ENCODE data around the gene PRUNE2.
"Not testable (repeated sequence)": the region's sequence is repeated elsewhere in the genome, so short reads cannot be mapped to it uniquely, and the experiment has no call there.

PRUNE2 gene

DNA sequence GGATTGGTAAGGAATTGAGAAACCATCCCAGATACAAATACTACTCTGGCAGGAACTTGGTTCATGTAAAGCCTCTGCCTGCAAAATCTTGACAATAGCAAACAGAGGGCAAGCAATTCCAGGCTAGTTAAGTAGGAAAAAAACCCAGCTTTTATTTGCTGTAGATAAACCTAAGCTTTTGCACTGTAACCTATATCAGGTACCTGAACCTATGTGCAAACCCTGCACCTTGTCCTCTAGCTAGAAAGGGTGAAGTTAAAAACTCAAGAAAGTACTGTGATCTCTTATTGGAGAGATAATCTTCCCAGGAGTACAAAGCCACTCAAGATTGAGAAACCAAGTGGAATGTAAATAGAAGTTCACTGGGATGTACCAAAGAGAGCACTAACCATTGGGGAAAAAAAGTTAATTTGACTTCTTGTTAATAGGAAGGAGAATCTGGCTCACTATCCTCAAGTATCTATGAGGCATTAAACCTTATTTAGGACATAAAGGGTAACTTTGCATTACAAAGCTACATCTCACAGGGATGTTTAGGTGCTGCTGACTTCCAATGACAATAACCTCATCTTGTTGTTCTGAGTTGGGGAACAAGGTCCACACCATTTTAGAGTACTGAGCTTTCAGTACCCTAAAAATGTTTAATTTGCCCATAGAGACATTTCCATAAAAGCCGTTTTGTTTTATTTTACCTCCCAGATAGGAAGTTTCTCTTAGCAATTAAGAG lies 215.5 kb downstream of the PRUNE2 start:
- DNase-seq, result no peak

GRCh38 chr9:76688471-76689238 lies 217.3 kb downstream of the PRUNE2 start:
- DNase-seq, result no peak

DNA sequence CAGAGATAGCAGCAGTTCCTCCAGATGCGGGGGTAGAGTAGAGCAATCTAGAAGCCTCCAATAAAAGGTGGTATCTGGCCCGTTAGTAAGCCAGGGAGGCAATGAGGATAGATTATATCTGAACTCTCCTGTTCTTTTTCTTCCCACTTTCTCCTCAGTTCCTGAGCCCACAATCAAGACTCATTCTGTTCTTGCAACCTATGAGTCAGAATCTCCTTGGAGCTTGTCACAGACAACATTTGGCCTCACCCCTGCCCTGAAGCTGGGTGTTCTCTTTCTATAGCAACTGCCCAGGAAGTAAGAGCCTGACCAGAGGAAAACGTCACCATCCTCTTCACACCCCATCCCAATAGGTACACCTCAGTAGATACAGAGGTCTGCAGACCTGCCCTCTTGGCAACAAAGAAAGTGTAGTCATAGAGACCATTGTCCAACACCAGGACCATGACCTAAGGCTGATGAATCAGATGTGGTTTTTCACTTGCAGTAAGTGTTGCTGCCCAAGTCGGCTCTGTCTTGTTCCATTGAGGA lies 218.0 kb downstream of the PRUNE2 start:
- DNase-seq, result no peak

DNA sequence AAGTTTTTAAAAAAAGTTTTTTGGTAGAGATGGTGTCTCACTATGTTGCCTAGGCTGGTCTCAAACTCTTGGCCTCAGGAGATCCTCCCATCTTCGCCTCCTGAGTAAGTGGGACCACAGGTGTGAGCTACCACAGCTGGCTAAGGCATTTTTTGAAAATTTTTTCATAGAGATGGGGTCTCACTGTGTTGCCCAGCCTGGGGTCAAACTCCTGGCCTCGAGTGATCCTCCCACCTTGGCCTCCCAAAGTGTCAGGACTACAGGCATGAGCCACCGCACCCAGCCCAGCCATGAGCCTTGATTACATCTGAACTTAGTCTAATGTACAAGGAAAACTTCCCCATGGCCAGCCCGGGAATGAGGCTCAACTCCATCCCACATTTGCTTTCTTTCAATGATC lies 219.2 kb downstream of the PRUNE2 start:
- DNase-seq, result no peak

- DNase-seq, result no peak
Observed at GRCh38 chr9:76684213-76684612, 221.7 kb downstream of the PRUNE2 start.

GRCh38 chr9:76681556-76681955 lies 224.4 kb downstream of the PRUNE2 start:
- DNase-seq, result no peak

- no peak for DNase-seq
Observed at GRCh38 chr9:76680716-76681425, 225.0 kb downstream of the PRUNE2 start.

- DNase-seq, result no peak
Observed at GRCh38 chr9:76677481-76678055, 228.3 kb downstream of the PRUNE2 start.

DNA sequence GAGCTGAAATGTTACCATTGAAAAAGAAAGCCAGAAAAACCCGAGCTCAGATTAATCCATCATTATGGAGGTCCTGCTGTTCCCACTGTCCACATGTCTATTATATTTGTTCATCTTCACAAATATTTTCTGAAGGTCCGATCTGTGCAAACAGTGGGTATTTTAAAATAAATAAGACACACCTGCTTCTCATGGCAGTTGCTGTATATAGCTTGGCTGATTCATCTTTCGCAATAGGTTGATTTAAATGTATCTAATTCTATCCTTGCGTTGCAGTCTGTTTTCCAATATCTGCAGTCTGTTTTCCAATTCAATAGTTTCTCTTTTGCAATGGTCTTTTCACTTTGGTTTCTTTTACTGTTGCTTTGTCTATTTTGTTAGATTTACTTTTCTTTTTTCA lies 229.1 kb downstream of the PRUNE2 start:
- DNase-seq, result no peak

GRCh38 chr9:76667521-76667957 lies 238.4 kb downstream of the PRUNE2 start:
- no peak for DNase-seq

- DNase-seq, result not testable (repeated sequence)
Observed at GRCh38 chr9:76665966-76666365, 239.9 kb downstream of the PRUNE2 start.

GRCh38 chr9:76665458-76665857 lies 240.5 kb downstream of the PRUNE2 start:
- DNase-seq, result no peak

DNA sequence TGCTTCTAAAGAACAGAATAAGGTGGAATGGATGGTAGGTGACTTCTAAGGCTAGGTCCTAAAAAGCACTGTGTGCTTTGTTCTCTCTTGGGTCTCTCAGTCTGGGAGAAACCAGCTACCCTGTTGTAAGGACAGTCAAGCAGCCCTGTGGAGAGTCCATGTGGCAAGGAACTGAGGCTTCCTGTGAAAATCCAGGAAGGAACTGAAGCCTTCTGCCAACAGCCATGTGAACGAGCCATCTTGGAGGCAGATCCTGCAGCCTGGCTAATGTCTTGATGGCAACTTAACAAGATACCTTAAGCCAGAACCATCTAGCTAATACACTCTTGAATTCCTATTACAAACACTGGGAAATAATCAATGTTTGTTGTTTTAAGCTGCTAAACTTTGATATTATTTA lies 241.8 kb downstream of the PRUNE2 start:
- no peak for DNase-seq

GRCh38 chr9:76662476-76663281 lies 243.2 kb downstream of the PRUNE2 start:
- no peak for DNase-seq

DNA sequence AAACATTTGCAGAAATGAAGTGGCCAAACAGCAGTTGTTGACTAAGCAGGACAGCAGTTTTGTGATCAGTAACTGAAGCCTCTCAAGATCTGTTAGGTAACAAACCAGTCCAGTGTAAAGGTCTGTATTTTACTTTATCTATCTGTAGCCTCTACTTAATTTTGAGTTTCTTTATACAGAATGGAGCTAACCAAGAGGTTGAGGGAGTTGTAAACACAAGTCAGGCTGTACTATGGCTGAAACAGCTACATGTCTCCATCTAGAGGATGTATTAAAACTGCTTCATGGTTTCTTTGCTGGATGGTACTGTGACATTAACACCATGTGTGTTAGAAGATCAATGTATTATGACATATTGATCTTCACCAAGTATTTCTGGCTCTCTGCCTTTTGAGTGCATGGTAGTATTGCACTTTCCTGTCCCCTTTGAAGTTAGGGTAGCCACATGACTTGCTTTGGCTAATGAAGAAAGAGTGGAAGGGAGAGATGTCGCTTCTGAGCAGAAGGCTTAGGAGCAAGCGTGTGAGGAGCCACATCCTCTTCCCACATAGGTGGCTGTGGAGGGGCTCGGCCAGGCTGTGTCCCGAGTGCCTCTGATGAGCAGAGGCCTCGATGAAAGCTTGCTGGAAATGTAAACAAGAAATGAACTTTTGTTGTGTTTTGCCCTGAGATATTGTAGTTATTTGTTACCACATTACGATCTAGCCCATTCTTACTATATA lies 247.2 kb downstream of the PRUNE2 start:
- peak in 2 of 6 experiments; percentile 13 to 31 for DNase-seq

DNA sequence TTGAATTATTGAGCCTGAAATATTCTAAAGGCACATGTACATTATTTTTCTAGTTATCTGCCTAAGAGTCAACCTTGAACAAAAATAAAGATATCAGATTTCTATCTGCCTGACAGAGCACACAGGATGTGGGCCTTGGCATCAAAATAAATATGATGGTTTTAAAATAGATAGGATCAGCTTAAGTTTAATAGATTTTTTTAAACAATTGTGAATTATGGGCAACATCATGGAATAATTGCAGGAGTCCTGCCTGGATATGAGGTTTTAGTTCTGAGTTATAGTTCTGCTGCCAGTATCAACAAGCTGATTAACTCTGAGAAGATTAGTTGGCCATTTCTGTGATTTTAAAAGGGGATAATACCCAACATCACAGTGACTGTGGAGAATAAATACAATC lies 248.6 kb downstream of the PRUNE2 start:
- DNase-seq, result no peak

- DNase-seq, result no peak
Observed at GRCh38 chr9:76655971-76656370, 249.9 kb downstream of the PRUNE2 start.

DNA sequence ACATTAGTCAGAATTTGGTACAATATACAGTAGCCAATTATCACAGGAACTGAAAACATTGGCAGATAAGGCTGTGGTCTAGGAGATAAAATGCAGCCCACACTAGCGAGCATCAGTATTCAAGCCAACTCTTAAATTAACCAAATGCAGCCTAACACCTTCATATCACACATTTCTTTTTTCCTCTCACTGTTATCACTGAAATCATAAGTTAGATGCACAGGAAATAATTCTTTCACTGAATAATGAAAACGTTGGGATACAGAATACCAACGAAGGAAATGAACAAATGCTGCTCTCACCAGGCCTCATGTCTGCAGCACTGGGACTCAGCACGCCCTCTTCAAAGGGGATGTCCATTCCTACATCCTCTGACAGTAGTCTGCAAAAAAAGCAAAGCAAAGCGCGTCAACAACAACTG lies 250.8 kb downstream of the PRUNE2 start:
- no peak for DNase-seq

DNA sequence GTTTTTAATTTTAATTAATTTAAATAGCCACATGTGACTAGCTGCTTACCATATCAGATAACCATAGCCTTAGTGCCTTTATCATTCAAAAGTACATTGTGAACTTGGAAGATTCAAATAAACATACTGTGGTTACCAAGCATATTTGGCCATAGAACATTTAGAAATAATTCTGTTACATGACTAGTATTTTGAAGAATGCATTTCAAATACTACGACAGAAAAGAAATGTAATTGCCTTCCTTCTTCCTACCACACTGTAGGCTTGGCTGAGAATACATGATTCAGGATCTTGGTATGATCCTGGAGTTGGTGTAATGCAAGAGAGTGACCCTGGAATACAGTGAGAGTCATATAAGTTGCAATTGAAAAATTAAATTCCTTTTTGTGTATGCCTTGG lies 251.3 kb downstream of the PRUNE2 start:
- no peak for DNase-seq

- no peak for DNase-seq
Observed at GRCh38 chr9:76654051-76654461, 251.9 kb downstream of the PRUNE2 start.

DNA sequence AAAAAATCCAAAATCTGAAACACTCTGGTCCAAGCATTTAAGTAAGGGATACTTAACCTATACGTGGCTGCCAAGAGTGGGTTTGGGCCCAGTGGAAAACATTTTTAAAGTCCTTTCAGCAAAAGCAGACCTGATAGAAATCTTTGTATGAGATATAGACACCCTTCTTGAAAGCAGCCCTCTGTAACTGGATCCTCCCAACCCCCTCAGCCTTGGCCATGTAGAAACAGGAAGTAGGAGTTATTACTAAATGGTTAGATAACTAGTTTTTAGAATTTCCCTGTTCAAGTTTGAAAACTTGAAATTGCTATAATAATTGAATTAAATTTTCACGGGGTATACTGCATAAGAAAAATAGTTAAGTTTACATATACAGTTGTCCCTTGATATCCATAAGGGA lies 253.0 kb downstream of the PRUNE2 start:
- DNase-seq, result no peak
